Liver (tissue), 9 donors: ENCODE results near the gene CDH6. TPM values are rescaled to one million over a fixed set of nuclear protein-coding genes. Genes with fewer than 3 reads are reported as not detected.

Experiments
- DNase-seq: peaks from one replicate; pipeline ENCODE4 v3.0.0-alpha.2; 2017; ENCODE audit warnings: low spot score
- H3K27ac ChIP-seq, 2 donors: one replicate each; pipeline ENCODE4 v1.7.0; 2013; ENCODE audit warnings: inconsistent platforms in 2 of 2, low read length in 2 of 2, control low read depth in 1 of 2, low read depth in 1 of 2, mild to moderate bottlenecking in 1 of 2
- H3K27me3 ChIP-seq, 4 donors: one replicate each; pipeline versions ENCODE4 v1.6.1 to v1.7.0; 2013; ENCODE audit warnings: low read length in 3 of 4, inconsistent platforms in 1 of 4, mild to moderate bottlenecking in 1 of 4, moderate library complexity in 1 of 4; ENCODE audit not compliant: control insufficient read depth in 4 of 4, insufficient read depth in 4 of 4
- H3K36me3 ChIP-seq, 4 donors: one replicate each; pipeline versions ENCODE4 v1.6.1 to v1.7.0; 2013; ENCODE audit warnings: low read length in 3 of 4, mild to moderate bottlenecking in 3 of 4, low read depth in 1 of 4, moderate library complexity in 1 of 4; ENCODE audit not compliant: control insufficient read depth in 4 of 4, insufficient read depth in 3 of 4
- H3K4me1 ChIP-seq, 4 donors: one replicate each; pipeline versions ENCODE4 v1.6.1 to v1.7.0; 2013; ENCODE audit warnings: low read length in 3 of 4, mild to moderate bottlenecking in 3 of 4, moderate library complexity in 1 of 4; ENCODE audit not compliant: control insufficient read depth in 4 of 4, insufficient read depth in 4 of 4
- H3K4me3 ChIP-seq, 3 donors: one replicate each; pipeline versions ENCODE4 v1.6.1 to v1.7.0; 2013; ENCODE audit warnings: low read length in 3 of 3, control low read depth in 1 of 3, low read depth in 1 of 3, mild to moderate bottlenecking in 1 of 3
- H3K9ac ChIP-seq, 2 donors: one replicate each; pipeline ENCODE4 v1.7.0; 2013; ENCODE audit warnings: low read length in 2 of 2, mild to moderate bottlenecking in 2 of 2, moderate library complexity in 2 of 2, control low read depth in 1 of 2, low read depth in 1 of 2
- H3K9me3 ChIP-seq, 4 donors: one replicate each; pipeline versions ENCODE4 v1.6.1 to v1.7.0; 2013; ENCODE audit warnings: low read length in 3 of 4; ENCODE audit not compliant: control insufficient read depth in 4 of 4
- CTCF ChIP-seq: fragments of 150-350 bp; IDR thresholded peaks from 2 replicates; pipeline ENCODE4 v1.5.1; 2017; ENCODE audit warnings: improper control_type of control experiment, low read depth, low read length; ENCODE audit not compliant: missing input control
- EGR1 ChIP-seq, 2 donors: IDR thresholded peaks; 2 replicates each; pipeline ENCODE4 v1.6.1; 2016 to 2018; ENCODE audit warnings: antibody characterized with exemption in 2 of 2, low read depth in 2 of 2
- FOXA1 ChIP-seq: IDR thresholded peaks from 2 replicates; pipeline ENCODE4 v1.6.1; 2016; ENCODE audit warnings: antibody characterized with exemption
- FOXA2 ChIP-seq: IDR thresholded peaks from 2 replicates; pipeline ENCODE4 v1.6.1; 2016; ENCODE audit warnings: antibody characterized with exemption
- GABPA ChIP-seq, 2 donors: IDR thresholded peaks in 1 of 2; conservative IDR thresholded peaks in 1 of 2; 2 replicates each; pipeline ENCODE4 v1.6.1; 2016; ENCODE audit warnings: antibody characterized with exemption in 2 of 2, mild to moderate bottlenecking in 1 of 2, moderate library complexity in 1 of 2
- HNF4A ChIP-seq, 2 donors: conservative IDR thresholded peaks; 2 replicates each; pipeline ENCODE4 v1.6.1; 2016; ENCODE audit warnings: antibody characterized with exemption in 2 of 2, mild to moderate bottlenecking in 2 of 2
- HNF4G ChIP-seq: IDR thresholded peaks from 2 replicates; pipeline ENCODE4 v1.6.1; 2016; ENCODE audit warnings: antibody characterized with exemption
- JUND ChIP-seq, 2 donors: IDR thresholded peaks; 2 replicates each; pipeline ENCODE4 v1.6.1; 2016; ENCODE audit warnings: antibody characterized with exemption in 2 of 2
- MAX ChIP-seq: IDR thresholded peaks from 2 replicates; pipeline ENCODE4 v1.6.1; 2016; ENCODE audit warnings: antibody characterized with exemption
- NR2F2 ChIP-seq: IDR thresholded peaks from 2 replicates; pipeline ENCODE4 v1.6.1; 2016; ENCODE audit warnings: antibody characterized with exemption
- RAD21 ChIP-seq, 2 donors: IDR thresholded peaks; 2 replicates each; pipeline ENCODE4 v1.6.1; 2016; ENCODE audit warnings: antibody characterized with exemption in 2 of 2, mild to moderate bottlenecking in 2 of 2
- REST ChIP-seq: IDR thresholded peaks from 2 replicates; pipeline ENCODE4 v1.6.1; 2016; ENCODE audit warnings: antibody characterized with exemption, mild to moderate bottlenecking
- RXRA ChIP-seq, 2 donors: IDR thresholded peaks; 2 replicates each; pipeline ENCODE4 v1.6.1; 2017 to 2018; ENCODE audit warnings: antibody characterized with exemption in 2 of 2, mild to moderate bottlenecking in 1 of 2
- SP1 ChIP-seq: IDR thresholded peaks from 2 replicates; pipeline ENCODE4 v1.6.1; 2018; ENCODE audit warnings: antibody characterized with exemption, mild to moderate bottlenecking
- TAF1 ChIP-seq: conservative IDR thresholded peaks from 2 replicates; pipeline ENCODE4 v1.6.1; 2016; ENCODE audit warnings: antibody characterized with exemption, mild to moderate bottlenecking
- YY1 ChIP-seq: IDR thresholded peaks from 2 replicates; pipeline ENCODE4 v1.6.1; 2016; ENCODE audit warnings: antibody characterized with exemption, mild to moderate bottlenecking
- ZBTB33 ChIP-seq: IDR thresholded peaks from 2 replicates; pipeline ENCODE4 v1.6.1; 2016; ENCODE audit warnings: antibody characterized with exemption
- WGBS: extraction: QIAGEN DNeasy Blood & Tissue Kit; methylation state at CpG from one replicate; pipeline ENCODE4 v1.1.7; 2013; 5-methylcytosine and 5-hydroxymethylcytosine counted together
- polyA plus RNA-seq, 2 donors: library from polyadenylated mRNA; stranded (reverse) in 1 of 2; unstranded in 1 of 2; fragments of 200-250 nt in 1 of 2; fragments of >200 nt in 1 of 2; fragmentation: Nextera tagmentation in 1 of 2; extraction: Ambion mirVana in 1 of 2; gene quantifications; one replicate each; pipeline versions ENCODE4 v1.2.1 to v1.2.3, GENCODE V29; 2013 to 2015
- total RNA-seq, 2 donors: library from RNA; depleted of rRNA; stranded (reverse); fragments of >200 nt; gene quantifications; one replicate each; pipeline ENCODE4 v1.2.3, GENCODE V29; 2014
- TF ChIP-seq, protein P1 (sequence below): IDR thresholded peaks from 2 replicates; pipeline ENCODE4 v1.6.1; 2016; ENCODE audit warnings: antibody characterized with exemption
- donor health status: healthy.
- donor health status: healthy.
- donor health status: healthy.
- donor health status: healthy.
- donor health status: healthy.

The CDH6 gene
- total and polyA plus RNA-seq, 4 donors: 0.18 to 3.7 (median 0.84) TPM

GRCh38 chr5:31213257-31213656 is 19.8 kb downstream of the CDH6 start (continued):
- TF ChIP-seq CTCF: no peak

GRCh38 chr5:31213705-31214121 is 20.2 kb downstream of the CDH6 start:
- no peak overlapping the region for H3K27ac ChIP-seq
- H3K4me3 ChIP-seq: no peak overlapping the region
- H3K9me3 ChIP-seq: no peaks in the 10 kb centered on the region
- H3K9ac ChIP-seq: no peak overlapping the region
- DNase-seq: no peak
- H3K36me3 ChIP-seq: no peaks in the 10 kb centered on the region
- TF ChIP-seq CTCF (no peak), FOXA1 (no peak), RXRA (IDR thresholded peaks at IDR 0.05) (no peak), TAF1 (no peak), JUND (IDR thresholded peaks at IDR 0.05) (no peak), RAD21 (IDR thresholded peaks at IDR 0.05) (no peak), NR2F2 (no peak), SP1 (no peak), EGR1 (IDR thresholded peaks at IDR 0.05; ENCODE audit: low read depth in 2 of 2) (no peak), MAX (no peak), REST (no peak), ZBTB33 (no peak), YY1 (no peak), HNF4A (conservative IDR thresholded peaks at IDR 0.05) (no peak), HNF4G (no peak), GABPA (IDR thresholded peaks at IDR 0.05 in 1 of 2, conservative IDR thresholded peaks at IDR 0.05 in 1 of 2) (no peak), FOXA2 (no peak)
- TF ChIP-seq, protein P1, sequence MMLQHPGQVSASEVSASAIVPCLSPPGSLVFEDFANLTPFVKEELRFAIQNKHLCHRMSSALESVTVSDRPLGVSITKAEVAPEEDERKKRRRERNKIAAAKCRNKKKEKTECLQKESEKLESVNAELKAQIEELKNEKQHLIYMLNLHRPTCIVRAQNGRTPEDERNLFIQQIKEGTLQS: no peak
- H3K4me1 ChIP-seq: peaks cover 0 to 7% (median 3%) of the 10 kb centered on the region in 4 donors
- H3K27me3 ChIP-seq: peaks cover 0 to 3% (median 0%) of the 10 kb centered on the region in 4 donors
- 14% methylated on average over 6 of the region's 6 CpGs for WGBS
